Central memory CD8-positive, alpha-beta T cell (primary cell): Measurements from ENCODE around the gene PER1.

Source experiments
- ATAC-seq: fragments of 150-1000 bp; cut with Tn5 transposase; replicated peaks from 2 replicates; pipeline ENCODE4 v1.10.0; 2022; ENCODE audit warnings: mild to moderate bottlenecking, moderate FRiP score, moderate number of reproducible peaks; ENCODE audit not compliant: poor library complexity, severe bottlenecking; ENCODE audit errors: extremely low read depth
- DNase-seq, 2 donors: peaks; one replicate each; pipeline ENCODE4 v3.0.0; 2021; ENCODE audit warnings: low spot score in 2 of 2
- H3K27ac Mint-ChIP-seq: one replicate; pipeline ENCODE4 v1.8.0; 2022; ENCODE audit warnings: low read depth, mild to moderate bottlenecking, moderate library complexity, mixed read lengths
- H3K27me3 Mint-ChIP-seq: one replicate; pipeline ENCODE4 v1.8.0; 2022; ENCODE audit warnings: mixed read lengths
- H3K36me3 Mint-ChIP-seq: one replicate; pipeline ENCODE4 v1.8.0; 2022; ENCODE audit warnings: mild to moderate bottlenecking, moderate library complexity, mixed read lengths; ENCODE audit not compliant: insufficient read depth
- H3K4me1 Mint-ChIP-seq: one replicate; pipeline ENCODE4 v1.8.0; 2022; ENCODE audit warnings: mixed read lengths
- H3K4me3 Mint-ChIP-seq: one replicate; pipeline ENCODE4 v1.8.0; 2022; ENCODE audit warnings: mild to moderate bottlenecking, moderate library complexity, mixed read lengths
- H3K9me3 Mint-ChIP-seq: one replicate; pipeline ENCODE4 v1.8.0; 2022; ENCODE audit warnings: mixed read lengths

The PER1 gene

DNA sequence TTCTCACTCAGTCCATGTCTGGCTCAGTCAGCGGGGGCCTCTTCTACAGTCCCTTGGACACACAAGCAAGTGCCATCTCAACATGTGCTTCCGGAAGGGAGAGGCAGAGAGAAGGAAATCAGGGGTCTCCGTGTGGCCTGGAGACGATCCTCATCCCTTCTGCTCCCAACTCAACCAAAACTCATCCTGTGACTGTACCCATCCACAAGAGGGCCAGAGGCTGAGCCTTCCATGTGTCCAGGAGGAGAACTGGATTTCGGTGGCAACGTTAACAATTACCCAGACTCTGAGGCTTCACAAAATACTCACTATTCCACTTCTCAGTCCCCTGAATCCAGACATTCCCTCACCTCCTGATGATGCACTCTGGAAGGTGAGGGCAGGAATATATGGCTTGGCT lies 56.8 kb downstream of the PER1 start:
- Mint-ChIP-seq H3K9me3 (no peaks in the 10 kb centered on the region), H3K36me3 (peaks cover 5% of the 10 kb centered on the region), H3K4me1 (peaks cover 7% of the 10 kb centered on the region), H3K4me3 (no peak overlapping the region), H3K27ac (no peak overlapping the region), H3K27me3 (peaks cover 42% of the 10 kb centered on the region)
- ATAC-seq (no peak), DNase-seq (no peak)

DNA sequence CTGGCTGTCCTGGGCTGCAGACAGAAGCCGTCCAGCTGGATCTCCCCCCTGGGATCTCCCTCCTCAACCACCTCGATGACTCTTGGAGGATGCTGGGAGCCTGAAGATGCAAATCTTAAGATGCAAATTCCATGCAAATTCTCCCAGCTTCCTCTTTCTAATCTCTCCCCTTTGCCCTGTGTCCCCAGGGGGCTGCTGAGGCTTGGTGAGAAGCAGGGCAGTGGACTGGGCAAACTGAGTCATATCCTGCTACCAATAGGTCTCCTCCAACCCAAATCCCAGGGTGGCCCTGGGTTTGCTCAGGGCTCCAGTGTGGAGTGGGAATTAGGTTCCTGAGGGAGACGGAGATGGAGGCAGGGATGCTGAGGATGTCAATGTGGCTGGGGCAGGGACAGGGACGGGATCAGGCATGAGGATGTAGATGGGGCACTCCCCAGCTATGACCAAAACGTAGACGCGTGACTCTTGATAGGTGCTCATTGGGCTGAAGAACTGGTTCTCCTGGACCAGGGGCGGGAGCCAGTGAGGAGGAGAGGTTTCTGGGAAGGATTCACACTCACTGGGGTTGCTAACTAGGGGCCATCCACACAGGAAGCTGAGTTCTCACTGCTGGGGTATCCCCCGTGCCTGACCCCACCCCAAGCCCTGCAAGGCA lies 61.0 kb downstream of the PER1 start:
- no peak for ATAC-seq
- no peak overlapping the region for H3K4me3 Mint-ChIP-seq
- H3K27me3 Mint-ChIP-seq, result peaks cover 72% of the 10 kb centered on the region
- no peak overlapping the region for H3K27ac Mint-ChIP-seq
- peaks cover 5% of the 10 kb centered on the region for H3K36me3 Mint-ChIP-seq
- H3K9me3 Mint-ChIP-seq, result no peaks in the 10 kb centered on the region
- no peak for DNase-seq
- peaks cover 7% of the 10 kb centered on the region for H3K4me1 Mint-ChIP-seq
